HG02798 (cell line): Measurements from ENCODE around the gene INSR.
A peak's percentile ranks its signal among the peaks of the same experiment; 100 is the strongest.
"Not testable (repeated sequence)": the region's sequence is repeated elsewhere in the genome, so short reads cannot be mapped to it uniquely, and the experiment has no call there.

Experiments
- ATAC-seq: cut with Tn5 transposase; IDR thresholded peaks from one replicate; pipeline ENCODE4 v1.9.1; 2021; ENCODE audit warnings: mild to moderate bottlenecking; ENCODE audit not compliant: unreplicated experiment, poor library complexity

Gene INSR

GRCh38 chr19:7258840-7259395 is 35.3 kb downstream of the INSR start:
- no peak for ATAC-seq

- ATAC-seq = no peak
Measured at GRCh38 chr19:7258041-7258839, 36.0 kb downstream of the INSR start.

GRCh38 chr19:7257148-7258040 is 36.8 kb downstream of the INSR start:
- ATAC-seq = no peak

GRCh38 chr19:7255631-7256030 is 38.6 kb downstream of the INSR start:
- ATAC-seq = no peak

GRCh38 chr19:7255119-7255518 is 39.1 kb downstream of the INSR start:
- no peak for ATAC-seq

- ATAC-seq = no peak
Measured at GRCh38 chr19:7254590-7254989, 39.6 kb downstream of the INSR start.

GRCh38 chr19:7252364-7252763 is 41.9 kb downstream of the INSR start:
- no peak for ATAC-seq

- no peak for ATAC-seq
Measured at GRCh38 chr19:7251494-7251893, 42.7 kb downstream of the INSR start.

GRCh38 chr19:7250951-7251350 is 43.3 kb downstream of the INSR start:
- no peak for ATAC-seq

- no peak for ATAC-seq
Measured at GRCh38 chr19:7250057-7250596, 44.1 kb downstream of the INSR start.

GRCh38 chr19:7247155-7247554 is 47.1 kb downstream of the INSR start:
- no peak for ATAC-seq

- no peak for ATAC-seq
Measured at GRCh38 chr19:7246601-7247000, 47.6 kb downstream of the INSR start.

GRCh38 chr19:7242601-7243258 is 51.5 kb downstream of the INSR start:
- ATAC-seq = peak; percentile 55

- ATAC-seq = no peak
Measured at GRCh38 chr19:7238051-7238450, 56.2 kb downstream of the INSR start.

- no peak for ATAC-seq
Measured at GRCh38 chr19:7236153-7236552, 58.1 kb downstream of the INSR start.

GRCh38 chr19:7230826-7231225 is 63.4 kb downstream of the INSR start:
- no peak for ATAC-seq

- no peak for ATAC-seq
Measured at GRCh38 chr19:7229735-7230134, 64.5 kb downstream of the INSR start.

GRCh38 chr19:7228935-7229541 is 65.2 kb downstream of the INSR start:
- ATAC-seq = no peak

GRCh38 chr19:7227735-7228134 is 66.5 kb downstream of the INSR start:
- ATAC-seq = no peak

- not testable (repeated sequence) for ATAC-seq
Measured at GRCh38 chr19:7227149-7227548, 67.1 kb downstream of the INSR start.
